ENCODE data around the gene PREX1. TPM values are rescaled to one million over a fixed set of nuclear protein-coding genes. Genes with fewer than 3 reads are reported as not detected.

PREX1 gene
- total RNA-seq, 1 donor from 2014 or later: 20.8 TPM

GRCh38 chr20:48657426-48658197 lies 170.2 kb downstream of the PREX1 start:
- Mint-ChIP-seq H3K27ac (no peak overlapping the region), H3K27me3 (peaks cover 4% of the 10 kb centered on the region), H3K36me3 (peaks cover 7% of the 10 kb centered on the region), H3K9me3 (peaks cover 9% of the 10 kb centered on the region), H3K4me3 (no peak overlapping the region), H3K4me1 (ENCODE audit: unreplicated experiment) (peaks cover 4% of the 10 kb centered on the region)
- no peak for DNase-seq (ENCODE audit: extremely low spot score, unreplicated experiment)
- peak; percentile 96 for TF ChIP-seq CTCF (conservative IDR thresholded peaks at IDR 0.05)

GRCh38 chr20:48656661-48657211 lies 171.1 kb downstream of the PREX1 start:
- no peak for DNase-seq (ENCODE audit: extremely low spot score, unreplicated experiment)
- peak; percentile 56 for TF ChIP-seq CTCF (conservative IDR thresholded peaks at IDR 0.05)
- peaks cover 4% of the 10 kb centered on the region for H3K27me3 Mint-ChIP-seq
- H3K9me3 Mint-ChIP-seq: peaks cover 9% of the 10 kb centered on the region
- H3K4me1 Mint-ChIP-seq (ENCODE audit: unreplicated experiment): peaks cover 4% of the 10 kb centered on the region
- H3K36me3 Mint-ChIP-seq: peaks cover 7% of the 10 kb centered on the region
- H3K4me3 Mint-ChIP-seq: no peak overlapping the region
- no peak overlapping the region for H3K27ac Mint-ChIP-seq

- peaks cover 4% of the 10 kb centered on the region for H3K27me3 Mint-ChIP-seq
- no peak overlapping the region for H3K27ac Mint-ChIP-seq
- no peak for DNase-seq (ENCODE audit: extremely low spot score, unreplicated experiment)
- H3K4me3 Mint-ChIP-seq: no peak overlapping the region
- peaks cover 7% of the 10 kb centered on the region for H3K36me3 Mint-ChIP-seq
- H3K9me3 Mint-ChIP-seq: peaks cover 9% of the 10 kb centered on the region
- H3K4me1 Mint-ChIP-seq (ENCODE audit: unreplicated experiment): peaks cover 4% of the 10 kb centered on the region
- no peak for TF ChIP-seq CTCF (conservative IDR thresholded peaks at IDR 0.05)
Observed at GRCh38 chr20:48656137-48656536, 171.7 kb downstream of the PREX1 start.

GRCh38 chr20:48653706-48654051 lies 174.1 kb downstream of the PREX1 start:
- Mint-ChIP-seq H3K4me1 (ENCODE audit: unreplicated experiment) (peaks cover 5% of the 10 kb centered on the region), H3K9me3 (no peaks in the 10 kb centered on the region), H3K27ac (no peak overlapping the region), H3K4me3 (no peak overlapping the region), H3K36me3 (no peaks in the 10 kb centered on the region), H3K27me3 (peaks cover 5% of the 10 kb centered on the region)
- no peak for TF ChIP-seq CTCF (conservative IDR thresholded peaks at IDR 0.05)
- no peak for DNase-seq (ENCODE audit: extremely low spot score, unreplicated experiment)

GRCh38 chr20:48652961-48653705 lies 174.7 kb downstream of the PREX1 start:
- no peak overlapping the region for H3K27ac Mint-ChIP-seq
- H3K9me3 Mint-ChIP-seq: no peaks in the 10 kb centered on the region
- H3K27me3 Mint-ChIP-seq: peaks cover 9% of the 10 kb centered on the region
- no peaks in the 10 kb centered on the region for H3K36me3 Mint-ChIP-seq
- no peak for TF ChIP-seq CTCF (conservative IDR thresholded peaks at IDR 0.05)
- H3K4me1 Mint-ChIP-seq (ENCODE audit: unreplicated experiment): peaks cover 11% of the 10 kb centered on the region
- DNase-seq (ENCODE audit: extremely low spot score, unreplicated experiment): no peak
- no peak overlapping the region for H3K4me3 Mint-ChIP-seq

All from type B pancreatic cell (in vitro differentiated cells).